ENCODE results near the gene FAM241B.

FAM241B gene

GRCh38 chr10:69663369-69663947 lies 33.4 kb downstream of the FAM241B start:
- DNase-seq (ENCODE audit: low read depth in 2 of 3, low spot score in 1 of 3): no peak

GRCh38 chr10:69665474-69666320 lies 35.6 kb downstream of the FAM241B start:
- no peak for DNase-seq (ENCODE audit: low read depth in 2 of 3, low spot score in 1 of 3)

- no peak for DNase-seq (ENCODE audit: low read depth in 2 of 3, low spot score in 1 of 3)
These were observed 36.7 kb downstream of the FAM241B start for GRCh38 chr10:69666756-69667155.

- no peak for DNase-seq (ENCODE audit: low read depth in 2 of 3, low spot score in 1 of 3)
These were observed 38.7 kb downstream of the FAM241B start for GRCh38 chr10:69668721-69669120.

GRCh38 chr10:69669409-69669808 lies 39.4 kb downstream of the FAM241B start:
- DNase-seq (ENCODE audit: low read depth in 2 of 3, low spot score in 1 of 3): no peak

GRCh38 chr10:69673521-69673920 lies 43.5 kb downstream of the FAM241B start:
- no peak for DNase-seq (ENCODE audit: low read depth in 2 of 3, low spot score in 1 of 3)

GRCh38 chr10:69674786-69675185 lies 44.7 kb downstream of the FAM241B start:
- no peak for DNase-seq (ENCODE audit: low read depth in 2 of 3, low spot score in 1 of 3)

GRCh38 chr10:69676301-69676700 lies 46.3 kb downstream of the FAM241B start:
- DNase-seq (ENCODE audit: low read depth in 2 of 3, low spot score in 1 of 3): no peak

GRCh38 chr10:69677985-69678654 lies 48.1 kb downstream of the FAM241B start:
- DNase-seq (ENCODE audit: low read depth in 2 of 3, low spot score in 1 of 3): no peak

- DNase-seq (ENCODE audit: low read depth in 2 of 3, low spot score in 1 of 3): no peak
These were observed 49.7 kb downstream of the FAM241B start for GRCh38 chr10:69679736-69680135.

GRCh38 chr10:69680610-69681009 lies 50.6 kb downstream of the FAM241B start:
- DNase-seq (ENCODE audit: low read depth in 2 of 3, low spot score in 1 of 3): no peak

GRCh38 chr10:69681436-69681835 lies 51.4 kb downstream of the FAM241B start:
- DNase-seq (ENCODE audit: low read depth in 2 of 3, low spot score in 1 of 3): no peak

GRCh38 chr10:69682955-69683474 lies 53.0 kb downstream of the FAM241B start:
- DNase-seq (ENCODE audit: low read depth in 2 of 3, low spot score in 1 of 3): no peak
